NCI-H524 treated with DMSO at 0.1 percent for 48 hours (cell line): ENCODE results near the gene SORCS1.

Experiments used
- DNase-seq: peaks from one replicate; lab custom pipeline; 2025; lab: John Stamatoyannopoulos, UW

Gene SORCS1

DNA sequence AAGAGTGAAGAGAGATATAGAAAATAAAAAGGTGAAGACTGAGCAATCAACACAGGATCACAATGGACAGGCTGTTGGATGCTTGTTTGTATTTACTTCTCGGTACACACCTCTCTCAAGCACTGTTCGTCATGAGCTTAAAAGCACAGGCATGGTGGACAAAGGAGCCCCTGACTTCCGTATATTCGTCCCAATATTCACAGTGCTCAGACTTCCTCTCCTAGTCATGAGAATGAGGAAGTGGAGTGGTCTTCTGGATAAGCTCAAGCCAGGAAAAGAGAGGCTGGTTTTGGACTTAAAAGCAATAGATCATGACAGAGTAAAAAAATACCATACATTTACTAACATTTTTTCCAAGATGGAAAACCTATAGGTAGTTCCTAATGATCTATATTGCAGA is 172.5 kb downstream of the SORCS1 start:
- DNase-seq, result no peak

DNA sequence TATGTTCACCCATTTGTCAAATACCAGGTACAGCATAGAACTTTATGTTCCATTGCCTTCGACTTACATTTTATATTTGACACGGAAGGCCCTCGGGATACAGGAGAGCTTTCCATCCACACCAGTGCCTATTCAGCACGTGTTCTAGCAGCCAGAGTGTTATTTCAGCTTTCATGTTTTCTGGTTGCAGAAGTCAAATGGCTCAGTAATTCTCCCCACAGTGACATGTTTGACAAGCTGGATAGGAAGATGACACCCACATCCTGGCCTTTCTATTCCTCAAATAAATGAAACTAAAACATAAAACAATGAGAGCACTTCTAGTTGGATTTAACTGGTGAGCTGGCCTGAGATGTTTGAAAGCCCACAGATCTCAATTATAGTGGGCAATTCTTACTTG is 173.4 kb downstream of the SORCS1 start:
- no peak for DNase-seq

DNA sequence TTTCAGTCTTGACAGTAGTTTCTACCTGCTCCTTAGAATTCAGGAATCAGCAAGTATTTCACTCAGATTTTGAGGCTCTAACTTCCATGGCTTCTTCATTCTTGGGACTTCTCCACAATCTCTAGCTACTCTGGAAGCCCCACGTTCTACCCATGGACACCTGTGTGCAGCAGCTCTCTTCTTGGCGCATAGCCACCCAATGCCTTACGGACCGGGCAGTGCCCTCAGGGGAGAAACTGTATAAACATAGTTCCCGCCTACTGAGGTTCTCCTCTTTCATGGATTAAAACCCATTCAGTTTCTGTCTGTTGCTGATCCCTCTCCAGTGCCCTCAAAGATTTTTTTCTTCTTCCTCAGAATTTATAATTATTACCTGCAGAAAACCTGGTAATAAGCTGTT is 177.1 kb downstream of the SORCS1 start:
- no peak for DNase-seq

DNA sequence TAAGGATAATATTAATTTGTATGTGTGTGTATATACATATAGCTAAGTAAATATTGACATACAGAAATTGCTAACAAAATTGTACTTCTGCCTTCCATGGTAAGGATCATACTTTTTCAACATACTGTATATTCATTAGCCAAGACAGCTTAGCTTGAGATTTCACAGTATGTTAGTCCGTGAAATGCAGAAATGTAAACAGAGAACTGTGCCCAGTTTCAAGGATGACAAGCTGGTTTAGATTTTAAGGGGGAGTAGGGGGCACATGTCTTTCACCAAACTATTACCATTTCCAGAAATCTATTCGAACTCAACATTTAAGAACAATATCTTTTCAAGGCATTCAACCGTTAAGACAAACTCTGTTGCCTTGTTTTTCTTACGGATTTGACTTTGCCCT is 182.2 kb downstream of the SORCS1 start:
- no peak for DNase-seq

DNA sequence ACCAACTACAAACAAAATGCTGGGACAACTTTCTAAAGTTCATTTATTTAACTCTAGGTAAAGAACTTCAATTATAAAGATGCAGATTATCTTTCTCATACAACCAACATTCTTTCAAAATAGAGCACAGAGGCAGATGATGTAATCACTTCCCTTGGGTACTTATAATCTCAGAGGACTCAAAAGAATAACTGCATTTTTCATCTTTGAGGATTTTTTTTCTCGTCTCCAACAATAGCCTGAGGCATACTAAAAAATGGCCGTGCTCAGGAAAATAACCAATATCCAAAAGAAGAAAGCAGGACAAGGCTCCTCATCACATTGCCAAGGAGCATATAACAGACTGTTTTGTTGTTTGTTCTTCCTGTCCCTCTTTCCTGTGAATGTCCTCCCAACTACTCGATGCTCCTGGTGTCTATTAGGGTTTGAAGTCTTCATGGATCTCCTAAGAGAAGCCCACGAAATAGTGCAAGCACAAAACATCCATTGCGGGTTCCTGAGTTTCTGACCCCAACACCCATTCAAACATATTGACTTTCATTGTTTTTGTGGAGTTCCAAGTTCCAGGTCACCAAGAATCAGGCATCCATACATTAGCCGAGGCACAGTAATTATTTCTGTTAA is 182.9 kb downstream of the SORCS1 start:
- no peak for DNase-seq

DNA sequence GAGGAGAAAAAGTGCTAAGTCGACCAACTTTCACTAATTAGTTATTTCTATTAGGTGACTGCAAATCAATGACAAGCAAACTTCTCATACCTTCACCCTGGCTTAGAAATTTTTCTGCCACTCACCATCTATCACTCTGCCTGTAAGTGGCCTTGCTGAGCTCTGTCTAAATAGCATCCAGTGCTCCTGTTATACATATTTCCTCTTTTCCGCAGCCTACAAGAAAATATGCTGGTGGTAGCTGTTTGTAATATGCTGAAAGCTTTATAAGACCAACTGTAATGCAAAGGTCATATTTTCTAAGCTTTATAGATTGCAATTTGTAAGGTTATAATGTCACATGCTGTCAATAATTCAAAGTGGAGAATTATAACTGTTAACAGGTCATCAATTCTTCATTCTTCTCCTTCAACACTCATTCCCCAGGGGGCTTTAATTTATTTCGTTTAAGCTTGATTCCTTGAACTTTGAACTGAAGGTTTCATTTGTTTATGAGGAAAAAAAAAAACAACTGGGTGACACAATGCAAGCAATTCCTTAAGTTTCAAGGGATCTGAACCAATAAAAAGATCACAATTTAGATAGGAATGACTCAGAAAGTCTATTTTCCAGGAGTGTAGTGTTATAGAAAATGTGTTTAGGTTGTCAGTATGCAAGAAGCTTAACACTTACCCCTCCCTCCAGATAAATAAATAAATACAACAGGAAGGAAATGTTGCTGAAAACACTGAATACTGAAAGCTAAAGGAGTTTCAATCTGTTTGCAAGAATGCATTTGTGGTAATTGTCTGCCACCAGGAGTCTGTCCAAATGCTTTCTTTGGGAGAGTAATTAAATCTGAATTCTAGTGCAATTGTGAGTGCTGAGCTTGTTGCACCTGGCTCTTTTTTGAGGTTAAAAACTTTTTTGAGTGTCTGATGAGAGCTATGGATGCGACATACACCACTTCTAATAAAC is 183.7 kb downstream of the SORCS1 start:
- no peak for DNase-seq

DNA sequence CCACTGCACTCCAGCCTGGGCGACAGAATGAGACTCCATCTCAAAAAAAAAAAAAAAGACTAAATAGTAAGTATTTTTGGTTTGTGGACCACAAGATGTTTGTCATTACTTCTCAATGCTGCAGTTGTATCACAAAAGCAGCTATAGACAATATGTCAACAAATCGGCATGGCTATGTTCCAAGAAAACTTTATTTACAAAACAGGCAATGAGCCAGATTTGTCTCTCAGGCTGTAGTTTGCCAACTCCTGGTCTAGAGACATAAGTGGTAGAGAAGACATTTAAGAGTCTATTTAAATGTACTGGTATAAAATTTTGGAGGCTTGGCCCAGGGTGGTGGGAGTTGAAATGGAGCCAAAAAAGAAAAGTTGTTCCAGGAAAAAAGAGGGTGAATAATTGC is 185.8 kb downstream of the SORCS1 start:
- DNase-seq, result no peak

DNA sequence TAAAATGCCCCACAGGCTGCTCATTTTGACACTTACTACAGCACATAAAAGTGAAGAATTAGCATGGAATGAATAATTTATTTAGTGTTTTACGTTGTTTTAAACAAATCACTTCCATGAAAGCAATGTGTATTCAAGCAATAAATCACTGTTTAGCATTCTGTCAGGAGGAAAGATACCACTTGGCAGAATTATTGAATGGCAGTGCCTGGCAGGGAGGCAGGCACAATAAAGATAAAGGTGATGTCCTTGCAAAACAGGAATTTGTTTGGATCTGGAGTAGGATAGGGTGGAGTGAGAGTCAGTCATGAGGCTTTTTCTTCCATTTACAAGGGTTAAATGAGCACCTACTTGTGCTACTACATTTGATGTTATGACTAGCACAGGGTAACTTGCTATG is 190.8 kb downstream of the SORCS1 start:
- no peak for DNase-seq

DNA sequence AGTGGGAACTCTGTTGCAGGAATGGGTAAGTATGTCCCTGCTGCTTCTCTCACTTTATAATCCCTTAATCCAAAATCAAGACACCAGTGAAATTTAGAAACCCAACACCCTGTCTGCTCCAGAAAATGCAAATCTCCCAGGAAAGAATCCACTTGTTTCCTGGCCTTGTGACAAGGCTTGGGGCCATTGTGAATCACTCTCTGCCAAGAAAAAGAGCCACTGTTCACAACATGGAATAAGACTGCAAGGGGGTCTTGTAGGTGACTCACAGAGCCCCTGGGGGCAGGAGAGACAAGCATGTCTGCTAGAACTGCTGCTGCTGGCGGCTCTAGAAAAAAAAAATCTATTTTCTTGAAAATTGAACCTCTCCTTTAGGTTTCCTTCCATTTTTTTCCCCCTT is 191.2 kb downstream of the SORCS1 start:
- DNase-seq, result no peak

DNA sequence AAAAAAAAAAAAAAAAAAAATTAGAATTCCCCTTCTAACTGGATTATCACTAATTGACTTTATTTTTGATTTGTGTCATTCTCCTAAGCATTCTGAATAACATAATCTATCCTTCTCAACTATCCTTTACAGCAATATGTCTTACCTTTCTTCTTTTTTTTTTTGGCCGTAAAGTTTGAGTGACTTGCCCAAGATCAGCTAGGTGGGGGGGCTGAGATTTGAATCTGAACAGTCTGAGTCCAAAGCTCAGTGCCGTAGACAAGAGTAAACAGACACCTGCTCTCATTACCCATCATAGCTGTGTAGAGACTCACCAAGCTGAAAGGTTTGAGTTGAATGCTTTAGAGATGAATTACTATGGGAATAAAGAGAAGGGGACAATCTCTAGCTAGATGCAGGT is 192.1 kb downstream of the SORCS1 start:
- DNase-seq, result no peak

DNA sequence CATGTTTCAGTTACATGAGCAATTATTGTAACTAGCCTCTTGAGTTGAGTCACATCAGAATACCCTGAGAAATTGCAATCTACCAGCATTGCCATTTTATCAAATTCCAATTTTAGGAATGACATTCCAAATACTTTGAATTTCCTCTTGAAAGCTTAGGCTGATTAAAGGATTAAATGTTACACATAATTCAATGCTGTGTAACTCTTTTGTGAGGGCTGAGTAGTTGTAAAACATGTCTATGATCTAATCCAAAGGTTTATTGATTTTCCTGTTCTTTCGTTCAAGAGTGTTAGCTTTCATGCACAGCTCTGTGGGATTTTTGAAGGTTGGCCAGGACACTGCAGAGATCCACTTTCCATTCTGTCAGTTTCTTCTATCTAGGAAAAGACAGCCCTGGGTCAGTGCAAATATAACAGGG is 193.1 kb downstream of the SORCS1 start:
- DNase-seq, result no peak

DNA sequence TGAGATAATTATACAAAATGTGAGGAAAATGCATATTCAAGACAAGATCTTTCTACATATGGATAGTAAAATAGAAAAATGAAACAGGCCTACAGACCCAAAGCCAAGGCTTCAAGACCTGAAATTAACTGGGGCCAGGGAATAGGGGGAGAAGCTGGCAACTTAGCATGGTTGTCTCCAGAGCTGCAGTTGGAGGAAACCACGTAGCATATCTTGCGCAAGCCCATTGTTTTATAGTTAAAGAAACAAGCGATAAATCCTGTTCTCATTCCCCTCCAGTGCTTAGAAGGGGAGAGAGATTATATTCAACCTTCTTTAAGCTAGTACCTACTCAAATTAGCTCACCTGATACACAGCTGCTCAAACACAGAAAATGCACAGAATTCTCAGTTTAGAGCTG is 197.1 kb downstream of the SORCS1 start:
- no peak for DNase-seq

DNA sequence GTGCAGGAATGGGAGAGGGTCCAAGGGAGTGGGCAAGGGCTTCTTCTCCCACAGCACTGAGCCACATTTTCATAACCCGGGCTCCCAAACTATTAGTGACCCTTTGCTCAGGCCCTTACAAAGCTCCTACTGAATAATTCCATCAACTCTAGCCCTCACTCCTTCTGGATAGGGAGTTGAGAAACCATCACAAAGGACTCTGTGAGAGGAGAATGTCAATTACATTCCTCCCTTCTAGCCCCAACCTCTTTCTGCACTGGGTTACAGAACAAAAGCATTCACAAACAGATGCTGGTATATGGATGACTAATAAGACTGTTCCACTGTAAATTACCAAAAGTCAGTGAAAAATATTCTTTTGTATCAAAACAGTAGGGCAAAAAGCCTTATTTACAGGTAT is 203.7 kb downstream of the SORCS1 start:
- no peak for DNase-seq

DNA sequence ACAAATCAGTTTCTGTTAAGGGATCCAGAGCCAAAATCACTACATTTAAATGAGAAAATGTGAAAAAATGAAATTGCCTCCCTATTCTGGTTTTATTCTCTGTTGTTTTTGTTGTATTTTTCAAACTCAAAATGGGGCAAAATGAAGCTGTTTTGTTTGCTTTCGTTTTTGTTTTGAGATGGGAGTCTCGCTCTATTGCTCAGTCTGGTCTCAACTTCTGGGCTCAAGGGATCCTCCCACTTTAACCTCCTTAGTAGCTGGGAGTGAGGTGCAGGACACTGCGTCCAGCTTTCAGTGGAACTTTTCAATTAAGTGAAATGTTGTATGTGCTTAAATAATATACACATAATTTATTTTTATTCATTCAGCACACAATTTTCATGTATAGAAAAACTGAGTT is 205.0 kb downstream of the SORCS1 start:
- no peak for DNase-seq

DNA sequence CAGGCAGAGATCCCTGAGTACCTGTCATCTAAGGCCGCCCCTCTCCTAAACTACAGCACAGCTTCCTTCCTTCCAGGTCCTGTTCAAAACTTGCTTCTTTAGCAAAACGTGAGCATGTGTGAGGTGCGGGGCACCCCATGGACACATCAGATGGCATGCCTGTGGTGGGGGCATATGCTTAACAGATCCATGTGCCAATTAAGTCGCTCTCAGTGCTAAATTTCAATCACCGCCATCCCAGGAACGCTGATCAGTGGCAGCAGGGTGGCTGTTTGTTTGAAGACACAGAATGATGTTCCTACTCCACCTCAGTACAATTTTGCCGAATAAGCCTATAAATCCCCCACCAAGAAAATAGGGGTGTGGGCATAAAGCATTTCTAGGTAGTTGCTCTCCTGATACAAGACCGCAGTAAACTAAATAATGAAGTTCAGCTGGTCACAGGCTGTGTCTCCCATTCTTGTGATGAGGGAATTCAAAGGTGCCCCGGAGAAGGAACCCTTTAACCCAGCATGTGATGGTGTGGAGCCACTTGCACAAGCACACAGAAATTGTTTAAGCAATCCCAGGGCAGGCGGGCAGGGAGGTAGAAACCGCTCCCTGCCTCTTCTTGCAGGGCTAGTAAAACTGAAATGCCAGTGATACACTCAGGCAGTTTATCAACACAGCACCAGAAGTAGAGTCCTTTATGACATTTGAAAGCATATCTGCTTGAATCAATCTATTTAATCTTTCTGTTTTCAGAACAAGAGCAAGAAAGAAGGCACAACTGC is 205.7 kb downstream of the SORCS1 start:
- DNase-seq, result no peak

DNA sequence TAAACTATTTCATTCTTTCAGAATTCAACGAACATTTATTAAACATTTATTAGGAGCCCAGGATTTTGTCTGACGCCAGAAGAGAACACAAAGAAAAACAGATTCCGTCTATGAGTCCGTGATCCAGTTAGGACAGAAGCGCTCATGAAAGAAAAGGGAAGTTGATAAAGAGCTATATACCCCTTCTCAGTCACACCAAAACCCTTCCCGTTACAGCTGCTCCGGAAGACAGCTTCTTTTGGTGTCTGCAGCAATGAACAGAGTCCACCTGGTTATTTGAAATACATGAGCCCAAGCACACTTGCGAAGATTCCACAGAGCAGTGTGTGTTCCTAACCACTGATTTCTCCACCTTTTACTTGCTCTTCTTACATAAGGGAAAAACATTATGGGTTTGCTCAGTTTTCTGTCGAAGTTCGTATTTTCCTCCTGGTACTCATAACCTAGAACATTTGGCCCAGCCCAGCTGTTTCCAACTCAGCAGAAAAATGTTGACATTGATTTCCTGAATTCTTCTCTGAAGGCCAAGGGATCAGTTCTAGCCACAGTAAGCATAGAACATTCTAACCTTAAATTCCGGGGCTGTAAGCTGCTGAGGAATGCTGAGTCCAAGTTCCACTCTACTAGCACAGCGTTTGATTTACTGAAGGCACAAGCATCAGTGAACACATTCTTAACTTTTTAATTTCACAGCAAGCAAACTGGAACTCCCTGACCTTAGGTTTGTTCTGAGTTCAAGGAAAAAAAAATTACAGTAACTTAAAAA is 206.5 kb downstream of the SORCS1 start:
- no peak for DNase-seq

DNA sequence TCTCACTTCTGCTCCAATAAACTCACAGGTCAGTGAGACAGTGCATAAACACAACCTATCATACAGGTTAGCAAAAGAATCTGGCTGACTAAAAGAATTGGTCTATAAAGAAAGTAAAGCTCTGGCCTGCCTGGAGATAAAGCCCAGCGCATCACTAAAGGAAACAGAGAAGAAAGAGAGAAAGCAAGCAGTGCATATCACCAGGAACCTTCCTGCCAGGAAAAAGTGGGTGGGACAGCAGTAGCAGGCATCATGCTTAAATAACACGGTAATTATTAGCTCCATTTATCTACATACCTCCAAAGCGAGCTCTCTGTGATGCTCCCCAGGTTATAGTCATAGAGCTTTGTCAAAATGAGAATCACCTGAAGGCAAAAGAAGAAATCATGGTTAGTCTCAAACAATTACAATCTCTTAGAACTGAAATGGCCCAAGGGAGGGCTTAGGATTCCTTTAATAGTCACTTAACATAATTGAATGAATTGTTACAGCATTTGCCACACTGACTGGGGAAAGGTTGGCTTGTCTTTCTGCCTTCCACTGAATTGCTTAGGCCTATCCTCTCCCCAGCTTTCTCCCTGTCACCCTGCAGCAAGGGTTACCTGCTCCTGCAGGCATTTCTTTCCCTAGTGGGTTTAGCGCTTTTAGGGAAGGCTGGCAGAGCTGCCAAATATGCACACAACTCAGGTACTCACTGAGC is 208.1 kb downstream of the SORCS1 start:
- DNase-seq, result no peak

DNA sequence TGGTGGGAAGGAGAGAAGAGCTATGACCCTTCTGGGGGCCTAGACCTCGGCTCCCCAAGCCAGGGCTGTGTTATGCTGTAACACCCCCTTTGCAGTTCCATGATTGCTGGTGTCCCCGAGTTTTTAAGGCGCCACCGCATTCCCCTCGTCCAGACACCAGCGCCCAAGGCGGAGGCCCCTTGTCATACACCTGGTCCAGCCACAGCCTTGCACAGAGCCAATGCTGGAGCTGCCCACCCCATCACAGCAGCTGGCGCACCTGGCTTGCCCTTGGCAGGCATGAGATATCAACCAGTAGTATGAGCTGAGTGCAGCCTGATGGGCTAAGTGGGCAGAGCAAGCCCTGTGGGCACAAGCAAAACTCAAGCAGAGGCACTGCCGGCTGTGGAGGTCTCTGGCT is 209.4 kb downstream of the SORCS1 start:
- DNase-seq, result no peak

DNA sequence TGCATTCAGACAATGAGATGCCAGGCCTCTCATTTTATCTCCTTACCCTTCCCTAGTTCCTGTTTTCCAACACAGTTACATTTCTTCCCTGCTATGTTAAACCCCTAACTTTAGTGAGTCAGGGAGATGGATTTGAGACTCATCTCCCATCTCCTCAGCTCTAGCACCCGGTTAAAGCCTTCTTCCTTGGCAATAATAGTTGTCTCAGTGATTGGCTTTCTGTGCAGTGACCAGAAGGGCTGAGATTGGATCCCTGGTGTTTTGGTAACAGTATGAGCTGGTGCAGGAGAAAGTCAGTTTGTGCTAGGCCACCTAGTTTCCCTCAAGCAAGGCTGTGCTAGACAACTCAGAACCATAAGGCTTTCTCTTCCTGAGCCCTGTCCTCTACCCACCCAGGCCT is 212.5 kb downstream of the SORCS1 start:
- DNase-seq, result no peak

DNA sequence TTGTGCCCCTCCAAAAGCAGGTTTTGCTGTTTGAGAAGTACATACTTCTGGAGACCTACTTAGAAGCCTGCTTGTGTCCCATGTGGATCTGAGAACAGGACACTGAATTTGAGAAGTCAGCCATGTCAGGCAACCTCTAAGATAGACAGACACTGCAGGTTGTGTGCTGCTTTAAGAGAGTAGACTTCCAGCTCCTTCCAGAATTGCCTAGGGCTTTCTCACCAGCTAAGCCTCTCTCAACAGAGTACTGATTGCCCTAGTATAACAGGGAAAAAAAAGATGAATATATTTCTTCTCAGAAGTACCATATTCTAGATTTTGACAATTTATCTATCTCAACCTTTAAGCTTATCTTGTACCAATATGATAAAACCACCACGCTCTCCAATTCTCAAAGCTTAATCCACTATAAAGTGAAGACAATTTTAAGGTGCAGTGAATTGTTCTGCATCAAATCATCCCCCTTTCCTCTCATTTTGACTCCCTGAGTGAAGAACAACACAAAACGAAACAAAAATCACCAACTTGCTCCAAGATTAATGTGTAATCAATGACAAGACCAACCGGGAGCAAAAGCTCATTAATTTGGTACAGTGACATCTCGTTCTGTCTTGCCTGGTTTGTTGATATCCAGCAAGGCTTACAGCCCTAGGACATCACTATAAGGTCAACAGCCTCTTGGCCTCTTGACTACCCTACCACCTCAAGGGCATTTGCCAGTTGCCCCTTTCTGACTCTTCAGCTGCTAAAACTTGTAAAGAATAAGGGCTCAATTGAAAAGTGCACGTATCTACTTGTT is 214.6 kb downstream of the SORCS1 start:
- DNase-seq, result no peak

DNA sequence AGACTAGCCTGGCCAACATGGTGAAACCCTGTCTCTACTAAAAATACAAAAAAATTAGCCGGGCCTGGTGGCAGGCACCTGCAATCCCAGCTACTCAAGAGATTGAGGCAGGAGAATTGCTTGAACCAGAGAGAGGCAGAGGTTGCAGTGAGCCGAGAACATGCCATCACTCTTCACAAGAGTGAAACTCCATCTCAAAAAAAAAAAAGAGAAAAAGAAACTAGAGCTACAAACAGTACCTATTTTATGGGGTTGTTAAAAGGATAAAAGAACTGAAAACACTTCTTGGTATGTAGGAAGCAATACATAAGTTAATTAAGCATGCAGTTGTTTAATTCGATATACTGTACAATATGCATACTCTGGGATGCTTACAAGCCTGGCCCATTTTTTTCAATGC is 216.9 kb downstream of the SORCS1 start:
- no peak for DNase-seq
